ENCODE data around the gene MLN. TPM values are rescaled to one million over a fixed set of nuclear protein-coding genes. Genes with fewer than 3 reads are reported as not detected.
A peak's percentile ranks its signal among the peaks of the same experiment; 100 is the strongest.

The MLN gene
- total and polyA plus RNA-seq, 7 experiments from 2014 or later, result not detected

- ChIA-PET CTCF (no interaction called here), POLR2A (no interaction called here)
- ATAC-seq, result no peak
- no peak for DNase-seq
- Histone ChIP-seq H3K4me1 (ENCODE audit: control insufficient read depth in 2 of 2, insufficient read depth in 2 of 2, low read length in 2 of 2) (peaks cover 26 to 27% of the 10 kb centered on the region in 2 donors), H3K4me3 (ENCODE audit: low read length) (no peak overlapping the region), H3K9me3 (ENCODE audit: control insufficient read depth in 2 of 3, low read length in 3 of 3) (no peaks in the 10 kb centered on the region), H3K27ac (ENCODE audit: low read depth, low read length) (no peak overlapping the region), H3K27me3 (ENCODE audit: control insufficient read depth in 2 of 2, insufficient read depth in 2 of 2, low read length in 2 of 2) (no peaks in the 10 kb centered on the region), H3K36me3 (ENCODE audit: control insufficient read depth in 2 of 3, insufficient read depth in 3 of 3, low read length in 3 of 3) (peaks cover 0 to 12% (median 0%) of the 10 kb centered on the region in 3 experiments)
- Mint-ChIP-seq H3K9me3 (peaks cover 0 to 2% (median 0%) of the 10 kb centered on the region in 11 donors), H3K27ac (no peak overlapping the region), H3K27me3 (peaks cover 0 to 30% (median 0%) of the 10 kb centered on the region in 5 donors), H3K4me1 (peaks cover 26 to 36% (median 31%) of the 10 kb centered on the region in 7 donors), H3K4me3 (no peak overlapping the region), H3K36me3 (peaks cover 4 to 10% (median 4%) of the 10 kb centered on the region in 5 donors)
- intact Hi-C loops (cut with micrococcal nuclease), result no loop called here
Observed at GRCh38 chr6:33790910-33791309, 12.9 kb downstream of the MLN start.

GRCh38 chr6:33790379-33790778, 13.4 kb downstream of the MLN start:
- Mint-ChIP-seq H3K36me3 (peaks cover 5 to 12% (median 5%) of the 10 kb centered on the region in 5 donors), H3K27ac (peak overlapping the region in 3 of 9 donors; percentile 0 to 58 (median 37)), H3K27me3 (peaks cover 0 to 30% (median 0%) of the 10 kb centered on the region in 5 donors), H3K9me3 (peaks cover 0 to 2% (median 0%) of the 10 kb centered on the region in 11 donors), H3K4me1 (peaks cover 31 to 42% (median 36%) of the 10 kb centered on the region in 7 donors), H3K4me3 (peak overlapping the region in 6 of 10 donors; percentile 5 to 60 (median 33))
- peaks cover 31 to 32% of the 10 kb centered on the region in 2 donors for H3K4me1 ChIP-seq (ENCODE audit: control insufficient read depth in 2 of 2, insufficient read depth in 2 of 2, low read length in 2 of 2)
- H3K9me3 ChIP-seq (ENCODE audit: control insufficient read depth in 2 of 3, low read length in 3 of 3), result no peaks in the 10 kb centered on the region
- no peak for ATAC-seq
- intact Hi-C loops (cut with micrococcal nuclease), result no loop called here
- DNase-seq, result no peak
- ChIA-PET POLR2A (interaction anchor here (0.6 kb wide), 1 partner anchor 123 kb away, joined by 3 read pairs; no protein-coding TSS in a partner anchor), CTCF (no interaction called here)
- H3K36me3 ChIP-seq (ENCODE audit: control insufficient read depth in 2 of 3, insufficient read depth in 3 of 3, low read length in 3 of 3), result peaks cover 0 to 16% (median 0%) of the 10 kb centered on the region in 3 experiments
- no peak overlapping the region for H3K27ac ChIP-seq (ENCODE audit: low read depth, low read length)
- no peak overlapping the region for H3K4me3 ChIP-seq (ENCODE audit: low read length)
- no peaks in the 10 kb centered on the region for H3K27me3 ChIP-seq (ENCODE audit: control insufficient read depth in 2 of 2, insufficient read depth in 2 of 2, low read length in 2 of 2)

- Mint-ChIP-seq H3K27me3 (peaks cover 0 to 25% (median 0%) of the 10 kb centered on the region in 5 donors), H3K9me3 (peaks cover 0 to 2% (median 0%) of the 10 kb centered on the region in 11 donors), H3K36me3 (peaks cover 10 to 21% (median 13%) of the 10 kb centered on the region in 5 donors), H3K4me1 (peaks cover 40 to 50% (median 45%) of the 10 kb centered on the region in 7 donors), H3K4me3 (peak overlapping the region; percentile 72 to 89 (median 84)), H3K27ac (peak overlapping the region; percentile 47 to 92 (median 84))
- Histone ChIP-seq H3K27me3 (ENCODE audit: control insufficient read depth in 2 of 2, insufficient read depth in 2 of 2, low read length in 2 of 2) (no peaks in the 10 kb centered on the region), H3K4me3 (ENCODE audit: low read length) (no peak overlapping the region), H3K9me3 (ENCODE audit: control insufficient read depth in 2 of 3, low read length in 3 of 3) (no peaks in the 10 kb centered on the region), H3K27ac (ENCODE audit: low read depth, low read length) (no peak overlapping the region), H3K4me1 (ENCODE audit: control insufficient read depth in 2 of 2, insufficient read depth in 2 of 2, low read length in 2 of 2) (peaks cover 37 to 40% of the 10 kb centered on the region in 2 donors), H3K36me3 (ENCODE audit: control insufficient read depth in 2 of 3, insufficient read depth in 3 of 3, low read length in 3 of 3) (peaks cover 0 to 24% (median 0%) of the 10 kb centered on the region in 3 experiments)
- DNase-seq (no peak), ATAC-seq (no peak)
- ChIA-PET POLR2A (interaction anchor here (1.0 to 2.8 kb wide), 5 partner anchors 20 to 209 kb away, joined by 3 to 8 read pairs (median 4); partner anchors contain the start of genes BAK1 and UQCC2), CTCF (no interaction called here)
- intact Hi-C loops (cut with micrococcal nuclease), result loop anchor here (1.0 to 10.0 kb wide), 16 partner anchors 19 to 1661 kb away; partner anchors contain the start of genes UQCC2 (in 2 of the 2), ZBTB9 (in 2 of the 2), ANKS1A (in 1 of the 2) and ATF6B (in 1 of the 2)
Observed at GRCh38 chr6:33789550-33789895, 14.3 kb downstream of the MLN start.

GRCh38 chr6:33788694-33789549, 14.9 kb downstream of the MLN start, which contains the start of gene LEMD2:
TSS of gene LEMD2 (minus strand) at chr6:33789130. CDS start at chr6:33789116, 14 bp downstream.
- H3K9me3 Mint-ChIP-seq, result peaks cover 0 to 2% (median 0%) of the 10 kb centered on the region in 11 donors
- Histone ChIP-seq H3K27ac (ENCODE audit: low read depth, low read length) (peak within 1 kb of the TSS; percentile 92), H3K9me3 (ENCODE audit: control insufficient read depth in 2 of 3, low read length in 3 of 3) (no peaks in the 10 kb centered on the region), H3K4me3 (ENCODE audit: low read length) (peak within 1 kb of the TSS; percentile 80), H3K36me3 (ENCODE audit: control insufficient read depth in 2 of 3, insufficient read depth in 3 of 3, low read length in 3 of 3) (peaks cover 1 to 28% (median 2%) of the 10 kb centered on the region in 3 experiments), H3K4me1 (ENCODE audit: control insufficient read depth in 2 of 2, insufficient read depth in 2 of 2, low read length in 2 of 2) (peaks cover 37 to 40% of the 10 kb centered on the region in 2 donors), H3K27me3 (ENCODE audit: control insufficient read depth in 2 of 2, insufficient read depth in 2 of 2, low read length in 2 of 2) (no peaks in the 10 kb centered on the region)
- peaks cover 11 to 24% (median 16%) of the 10 kb centered on the region in 5 donors for H3K36me3 Mint-ChIP-seq
- ATAC-seq (peak; percentile 94), DNase-seq (peak; percentile 88 to 96 (median 91))
- H3K27me3 Mint-ChIP-seq, result peaks cover 0 to 25% (median 0%) of the 10 kb centered on the region in 5 donors
- peaks cover 40 to 55% (median 51%) of the 10 kb centered on the region in 7 donors for H3K4me1 Mint-ChIP-seq
- peak within 1 kb of the TSS; percentile 95 to 99 (median 97) for H3K27ac Mint-ChIP-seq
- ChIA-PET CTCF (interaction anchor here (0.8 to 1.1 kb wide), 2 partner anchors 116 to 122 kb away, joined by 3 read pairs; no protein-coding TSS in a partner anchor), POLR2A (interaction anchor here (0.7 to 2.8 kb wide), 12 partner anchors 12 to 1512 kb away, joined by 3 to 13 read pairs (median 4); partner anchors contain the start of genes BAK1 and UQCC2)
- intact Hi-C loops (cut with micrococcal nuclease), result loop anchor here (1.0 to 10.0 kb wide), 18 partner anchors 18 to 1660 kb away; partner anchors contain the start of genes UQCC2 (in 2 of the 2), ZBTB9 (in 2 of the 2), ANKS1A (in 1 of the 2) and ATF6B (in 1 of the 2)
- peak within 1 kb of the TSS; percentile 93 to 100 (median 98) for H3K4me3 Mint-ChIP-seq

GRCh38 chr6:33787954-33788693, 15.7 kb downstream of the MLN start:
- H3K36me3 Mint-ChIP-seq, result peaks cover 11 to 28% (median 23%) of the 10 kb centered on the region in 5 donors
- H3K27me3 Mint-ChIP-seq, result peaks cover 0 to 18% (median 0%) of the 10 kb centered on the region in 5 donors
- Histone ChIP-seq H3K27me3 (ENCODE audit: control insufficient read depth in 2 of 2, insufficient read depth in 2 of 2, low read length in 2 of 2) (no peaks in the 10 kb centered on the region), H3K4me3 (ENCODE audit: low read length) (peak overlapping the region; percentile 80), H3K9me3 (ENCODE audit: control insufficient read depth in 2 of 3, low read length in 3 of 3) (no peaks in the 10 kb centered on the region), H3K4me1 (ENCODE audit: control insufficient read depth in 2 of 2, insufficient read depth in 2 of 2, low read length in 2 of 2) (peaks cover 37 to 44% of the 10 kb centered on the region in 2 donors), H3K36me3 (ENCODE audit: control insufficient read depth in 2 of 3, insufficient read depth in 3 of 3, low read length in 3 of 3) (peaks cover 6 to 36% (median 9%) of the 10 kb centered on the region in 3 experiments), H3K27ac (ENCODE audit: low read depth, low read length) (peak overlapping the region; percentile 92)
- peak overlapping the region; percentile 93 to 100 (median 98) for H3K4me3 Mint-ChIP-seq
- peaks cover 40 to 62% (median 58%) of the 10 kb centered on the region in 7 donors for H3K4me1 Mint-ChIP-seq
- ChIA-PET CTCF (interaction anchor here (0.8 to 1.2 kb wide), 3 partner anchors 17 to 122 kb away, joined by 3 to 5 read pairs (median 3); no protein-coding TSS in a partner anchor), POLR2A (interaction anchor here (0.8 to 2.8 kb wide), 14 partner anchors 9 to 1513 kb away, joined by 3 to 13 read pairs (median 4); partner anchors contain the start of genes BAK1 and UQCC2)
- peaks cover 0 to 2% (median 0%) of the 10 kb centered on the region in 11 donors for H3K9me3 Mint-ChIP-seq
- H3K27ac Mint-ChIP-seq, result peak overlapping the region; percentile 95 to 99 (median 97)
- intact Hi-C loops (cut with micrococcal nuclease), result loop anchor here (1.0 to 10.0 kb wide), 16 partner anchors 17 to 1659 kb away; partner anchors contain the start of genes ANKS1A (in 1 of the 2), ATF6B (in 1 of the 2), BAK1 (in 1 of the 2) and CUTA (in 1 of the 2)
- DNase-seq (peak in 8 of 9 donors; percentile 37 to 68 (median 52)), ATAC-seq (peak; percentile 61)

All from naive thymus-derived CD4-positive, alpha-beta T cell (primary cell).